NB4 (cell line): ENCODE results near the gene WDR33.
"Not testable (repeated sequence)": the region's sequence is repeated elsewhere in the genome, so short reads cannot be mapped to it uniquely, and the experiment has no call there.

Experiments
- DNase-seq: peaks from one replicate; pipeline ENCODE4 v3.0.0; 2010; ENCODE audit warnings: low read depth
- H3K4me3 ChIP-seq: one replicate; pipeline ENCODE4 v1.5.1; 2011; ENCODE audit warnings: mild to moderate bottlenecking, low read depth, low read length, moderate library complexity
- CTCF ChIP-seq: IDR thresholded peaks from one replicate; pipeline ENCODE4 v1.5.1; 2012; ENCODE audit warnings: low read depth, low read length
- MAX ChIP-seq: IDR thresholded peaks from 2 replicates; pipeline ENCODE4 v1.6.1; 2011; ENCODE audit warnings: low read depth, low read length
- MYC ChIP-seq: IDR thresholded peaks from 2 replicates; pipeline ENCODE4 v1.6.1; 2011; ENCODE audit warnings: low read depth, low read length
- POLR2A ChIP-seq: IDR thresholded peaks from 2 replicates; pipeline ENCODE4 v1.6.1; 2011; ENCODE audit warnings: mild to moderate bottlenecking; ENCODE audit not compliant: insufficient read length; ENCODE audit errors: extremely low read depth

Gene WDR33

GRCh38 chr2:127762846-127763245 lies 48.1 kb downstream of the WDR33 start:
- no peak overlapping the region for H3K4me3 ChIP-seq
- TF ChIP-seq CTCF, result no peak
- no peak for TF ChIP-seq MAX
- no peak for TF ChIP-seq POLR2A
- no peak for TF ChIP-seq MYC
- DNase-seq, result no peak

GRCh38 chr2:127762441-127762840 lies 48.5 kb downstream of the WDR33 start:
- no peak overlapping the region for H3K4me3 ChIP-seq

GRCh38 chr2:127759931-127760330 lies 51.0 kb downstream of the WDR33 start:
- no peak overlapping the region for H3K4me3 ChIP-seq
- no peak for TF ChIP-seq MAX
- TF ChIP-seq MYC, result no peak
- TF ChIP-seq POLR2A, result no peak
- TF ChIP-seq CTCF, result no peak
- DNase-seq, result no peak

More at GRCh38 chr2:127762441-127762840, 48.5 kb downstream of the WDR33 start:
- DNase-seq, result no peak
- no peak for TF ChIP-seq CTCF
- TF ChIP-seq MYC, result no peak
- TF ChIP-seq MAX, result no peak
- no peak for TF ChIP-seq POLR2A

GRCh38 chr2:127754186-127754585 lies 56.8 kb downstream of the WDR33 start:
- no peak for TF ChIP-seq POLR2A
- no peak for TF ChIP-seq MYC
- TF ChIP-seq MAX, result no peak
- TF ChIP-seq CTCF, result no peak
- no peak overlapping the region for H3K4me3 ChIP-seq
- DNase-seq, result no peak

GRCh38 chr2:127753374-127753773 lies 57.6 kb downstream of the WDR33 start:
- TF ChIP-seq MYC (no peak), MAX (no peak), CTCF (no peak), POLR2A (no peak)
- H3K4me3 ChIP-seq, result no peak overlapping the region
- no peak for DNase-seq

GRCh38 chr2:127749537-127749936 lies 61.4 kb downstream of the WDR33 start:
- peak; percentile 20 for DNase-seq
- not testable (repeated sequence) for H3K4me3 ChIP-seq
